Mesendoderm (in vitro differentiated cells): ENCODE results near the gene PTPRG.
A peak's percentile ranks its signal among the peaks of the same experiment; 100 is the strongest.

Experiments
- DNase-seq: peaks from one replicate; pipeline ENCODE4 v3.0.0; 2013
- H2AK5ac ChIP-seq: 2 replicates; pipeline ENCODE4 v1.6.1; 2013; ENCODE audit warnings: low read length, inconsistent platforms
- H2BK120ac ChIP-seq: 2 replicates; pipeline ENCODE4 v1.6.1; 2013; ENCODE audit warnings: low read depth, mild to moderate bottlenecking, low read length, moderate library complexity, mixed read lengths
- H2BK15ac ChIP-seq: replicated peaks from 2 replicates; pipeline ENCODE4 v1.6.1; 2013; ENCODE audit warnings: low read depth, mild to moderate bottlenecking, moderate library complexity
- H2BK5ac ChIP-seq: 2 replicates; pipeline ENCODE4 v1.6.1; 2013; ENCODE audit warnings: low read length, inconsistent platforms
- H3K18ac ChIP-seq: 2 replicates; pipeline ENCODE4 v1.6.1; 2013; ENCODE audit warnings: mild to moderate bottlenecking, low read length, mixed read lengths
- H3K23ac ChIP-seq: one replicate; pipeline ENCODE4 v1.6.1; 2013; ENCODE audit warnings: low read length
- H3K27ac ChIP-seq: 2 replicates; pipeline ENCODE4 v1.5.1; 2013; ENCODE audit warnings: low read depth, mild to moderate bottlenecking, inconsistent platforms, low read length, moderate library complexity
- H3K27me3 ChIP-seq: 2 replicates; pipeline ENCODE4 v1.6.1; 2013; ENCODE audit warnings: low read length, control low read depth, mild to moderate bottlenecking, inconsistent platforms; ENCODE audit not compliant: insufficient read depth, poor library complexity
- H3K36me3 ChIP-seq: 2 replicates; pipeline ENCODE4 v1.6.1; 2013; ENCODE audit warnings: low read length, inconsistent platforms; ENCODE audit not compliant: control insufficient read depth, insufficient read depth
- H3K4ac ChIP-seq: one replicate; pipeline ENCODE4 v1.6.1; 2013; ENCODE audit warnings: low read depth, mild to moderate bottlenecking, low read length, moderate library complexity
- H3K4me1 ChIP-seq: 2 replicates; pipeline ENCODE4 v1.6.1; 2013; ENCODE audit warnings: low read depth, low read length, inconsistent platforms; ENCODE audit not compliant: control insufficient read depth
- H3K4me2 ChIP-seq: 2 replicates; pipeline ENCODE4 v1.6.1; 2013; ENCODE audit warnings: low read length
- H3K4me3 ChIP-seq: 2 replicates; pipeline ENCODE4 v1.5.1; 2013; ENCODE audit warnings: mild to moderate bottlenecking, low read length
- H3K56ac ChIP-seq: one replicate; pipeline ENCODE4 v1.6.1; 2013; ENCODE audit warnings: low read length
- H3K79me1 ChIP-seq: 2 replicates; pipeline ENCODE4 v1.6.1; 2013; ENCODE audit warnings: low read length, inconsistent platforms
- H3K79me2 ChIP-seq: 2 replicates; pipeline ENCODE4 v1.6.1; 2013; ENCODE audit warnings: mild to moderate bottlenecking, low read length; ENCODE audit not compliant: control insufficient read depth, insufficient read depth
- H3K9ac ChIP-seq: 2 replicates; pipeline ENCODE4 v1.6.1; 2013; ENCODE audit warnings: low read length, inconsistent platforms
- H4K5ac ChIP-seq: one replicate; pipeline ENCODE4 v1.6.1; 2013; ENCODE audit warnings: low read length
- H4K8ac ChIP-seq: one replicate; pipeline ENCODE4 v1.6.1; 2013; ENCODE audit warnings: low read depth, mild to moderate bottlenecking, control low read depth, low read length, moderate library complexity
- WGBS: extraction: QIAGEN DNeasy Blood & Tissue Kit; methylation state at CpG from one replicate; pipeline ENCODE4 v1.1.7; 2013; ENCODE audit warnings: low lambda C conversion rate, missing lambda C conversion rate; ENCODE audit not compliant: insufficient coverage; ENCODE audit errors: extremely low coverage; 5-methylcytosine and 5-hydroxymethylcytosine counted together

The PTPRG gene

GRCh38 chr3:61903931-61904657, 342.7 kb downstream of the PTPRG start:
- H4K8ac ChIP-seq = no peak overlapping the region
- H3K4me1 ChIP-seq = peaks cover 14% of the 10 kb centered on the region
- no peak overlapping the region for H4K5ac ChIP-seq
- H3K27ac ChIP-seq = no peak overlapping the region
- DNase-seq = no peak
- peak overlapping the region; percentile 20 for H3K56ac ChIP-seq
- peaks cover 24% of the 10 kb centered on the region for H3K79me2 ChIP-seq
- no peak overlapping the region for H2BK120ac ChIP-seq
- H3K4me2 ChIP-seq = no peak overlapping the region
- H3K27me3 ChIP-seq = no peaks in the 10 kb centered on the region
- H3K18ac ChIP-seq = peak overlapping the region; percentile 75
- H2AK5ac ChIP-seq = no peak overlapping the region
- H3K79me1 ChIP-seq = peaks cover 23% of the 10 kb centered on the region
- no peak overlapping the region for H3K4ac ChIP-seq
- H2BK15ac ChIP-seq = no peak overlapping the region
- no peaks in the 10 kb centered on the region for H3K36me3 ChIP-seq
- H3K23ac ChIP-seq = no peak overlapping the region
- no peak overlapping the region for H3K9ac ChIP-seq
- no peak overlapping the region for H2BK5ac ChIP-seq
- no CpG with 5 or more reads among the region's 4 CpGs for WGBS
- no peak overlapping the region for H3K4me3 ChIP-seq

- no peak overlapping the region for H3K4ac ChIP-seq
- no peaks in the 10 kb centered on the region for H3K36me3 ChIP-seq
- H3K79me1 ChIP-seq = peaks cover 16% of the 10 kb centered on the region
- WGBS = no CpG with 5 or more reads among the region's 7 CpGs
- no peak overlapping the region for H4K5ac ChIP-seq
- no peak overlapping the region for H3K27ac ChIP-seq
- no peak overlapping the region for H2AK5ac ChIP-seq
- H3K4me3 ChIP-seq = no peak overlapping the region
- H4K8ac ChIP-seq = no peak overlapping the region
- DNase-seq = no peak
- H3K56ac ChIP-seq = no peak overlapping the region
- H3K18ac ChIP-seq = no peak overlapping the region
- H2BK5ac ChIP-seq = no peak overlapping the region
- H3K79me2 ChIP-seq = peaks cover 14% of the 10 kb centered on the region
- no peak overlapping the region for H2BK120ac ChIP-seq
- no peaks in the 10 kb centered on the region for H3K27me3 ChIP-seq
- peaks cover 4% of the 10 kb centered on the region for H3K4me1 ChIP-seq
- H3K23ac ChIP-seq = no peak overlapping the region
- no peak overlapping the region for H2BK15ac ChIP-seq
- no peak overlapping the region for H3K4me2 ChIP-seq
- no peak overlapping the region for H3K9ac ChIP-seq
Measured at GRCh38 chr3:61907210-61907795, 345.9 kb downstream of the PTPRG start.

- WGBS = no CpG with 5 or more reads among the region's 1 CpG
- H2BK5ac ChIP-seq = no peak overlapping the region
- H3K4me1 ChIP-seq = peaks cover 2% of the 10 kb centered on the region
- H2AK5ac ChIP-seq = no peak overlapping the region
- no peaks in the 10 kb centered on the region for H3K27me3 ChIP-seq
- H2BK120ac ChIP-seq = no peak overlapping the region
- no peak overlapping the region for H3K4me3 ChIP-seq
- no peak overlapping the region for H3K56ac ChIP-seq
- peaks cover 13% of the 10 kb centered on the region for H3K79me1 ChIP-seq
- no peak overlapping the region for H3K4ac ChIP-seq
- no peaks in the 10 kb centered on the region for H3K36me3 ChIP-seq
- H3K18ac ChIP-seq = no peak overlapping the region
- H3K27ac ChIP-seq = no peak overlapping the region
- no peak overlapping the region for H4K5ac ChIP-seq
- no peak overlapping the region for H4K8ac ChIP-seq
- H3K23ac ChIP-seq = no peak overlapping the region
- no peak overlapping the region for H3K4me2 ChIP-seq
- no peak overlapping the region for H3K9ac ChIP-seq
- DNase-seq = no peak
- peaks cover 15% of the 10 kb centered on the region for H3K79me2 ChIP-seq
- no peak overlapping the region for H2BK15ac ChIP-seq
Measured at GRCh38 chr3:61908382-61908781, 347.0 kb downstream of the PTPRG start.

- no peaks in the 10 kb centered on the region for H3K36me3 ChIP-seq
Measured at GRCh38 chr3:61910732-61911131, 349.4 kb downstream of the PTPRG start.

GRCh38 chr3:61912158-61912557, 350.8 kb downstream of the PTPRG start:
- Histone ChIP-seq H2BK15ac (no peak overlapping the region), H3K23ac (no peak overlapping the region), H3K9ac (no peak overlapping the region), H4K8ac (no peak overlapping the region), H2BK5ac (no peak overlapping the region), H4K5ac (no peak overlapping the region), H3K79me2 (peaks cover 22% of the 10 kb centered on the region), H2BK120ac (no peak overlapping the region), H3K56ac (no peak overlapping the region), H3K36me3 (no peaks in the 10 kb centered on the region), H3K27me3 (no peaks in the 10 kb centered on the region), H3K27ac (no peak overlapping the region), H2AK5ac (no peak overlapping the region), H3K18ac (no peak overlapping the region), H3K79me1 (peaks cover 7% of the 10 kb centered on the region), H3K4ac (no peak overlapping the region), H3K4me2 (no peak overlapping the region), H3K4me1 (peaks cover 2% of the 10 kb centered on the region), H3K4me3 (no peak overlapping the region)
- no peak for DNase-seq
- no CpG with 5 or more reads among the region's 1 CpG for WGBS

More at GRCh38 chr3:61910732-61911131, 349.4 kb downstream of the PTPRG start:
- no peak overlapping the region for H3K4ac ChIP-seq
- H3K79me2 ChIP-seq = peaks cover 21% of the 10 kb centered on the region
- peaks cover 2% of the 10 kb centered on the region for H3K4me1 ChIP-seq
- H3K79me1 ChIP-seq = peaks cover 9% of the 10 kb centered on the region
- no peak overlapping the region for H3K4me3 ChIP-seq
- DNase-seq = no peak
- no peak overlapping the region for H3K23ac ChIP-seq
- no peak overlapping the region for H4K8ac ChIP-seq
- no peak overlapping the region for H3K27ac ChIP-seq
- no peak overlapping the region for H3K9ac ChIP-seq
- no peak overlapping the region for H2BK15ac ChIP-seq
- H3K56ac ChIP-seq = no peak overlapping the region
- no CpG with 5 or more reads among the region's 3 CpGs for WGBS
- no peak overlapping the region for H3K4me2 ChIP-seq
- no peaks in the 10 kb centered on the region for H3K27me3 ChIP-seq
- H3K18ac ChIP-seq = no peak overlapping the region
- no peak overlapping the region for H2BK120ac ChIP-seq
- H2AK5ac ChIP-seq = no peak overlapping the region
- no peak overlapping the region for H4K5ac ChIP-seq
- no peak overlapping the region for H2BK5ac ChIP-seq
